H1 (cell line): ENCODE measurements around the gene FAM174A. TPM values are rescaled to one million over a fixed set of nuclear protein-coding genes. Genes with fewer than 3 reads are reported as not detected.

Experiments
- CTCF ChIA-PET: fragments of 300-600 bp; sonication (Branson Sonifier 250); formaldehyde crosslinking; loops from one replicate; lab custom pipeline; 2021; ENCODE audit not compliant: partially characterized antibody; lab: Charles Lee
- POLR2A ChIA-PET: fragments of 300-600 bp; sonication (Branson Sonifier 250); formaldehyde crosslinking; loops from one replicate; lab custom pipeline; 2021; ENCODE audit warnings: inconsistent platforms; ENCODE audit not compliant: partially characterized antibody; lab: Charles Lee
- DNase-seq, 2 experiments: peaks; one replicate each; pipeline versions ENCODE4 v3.0.0 to v3.0.0-alpha.2; 2010 to 2022; ENCODE audit warnings: low spot score in 2 of 2, low read depth in 1 of 2, mixed read lengths in 1 of 2
- FAIRE-seq: peaks from 2 replicates; lab custom pipeline; 2011; peaks lifted over from hg19 to GRCh38; lab: Jason Lieb, UNC
- H2AFZ ChIP-seq: 2 replicates; pipeline ENCODE4 v1.8.1; 2012; ENCODE audit warnings: low read length, inconsistent platforms
- H2AK5ac ChIP-seq: 2 replicates; pipeline ENCODE4 v1.6.1; 2013; ENCODE audit warnings: low read depth, low read length
- H2BK120ac ChIP-seq: replicated peaks from 2 replicates; pipeline ENCODE3; 2013; ENCODE audit warnings: low read depth, low read length, inconsistent platforms
- H2BK12ac ChIP-seq: 2 replicates; pipeline ENCODE4 v1.6.1; 2013; ENCODE audit warnings: low read depth, low read length
- H2BK15ac ChIP-seq: 2 replicates; pipeline ENCODE4 v1.6.1; 2013; ENCODE audit warnings: low read length
- H2BK20ac ChIP-seq: 2 replicates; pipeline ENCODE4 v1.6.1; 2013; ENCODE audit warnings: low read length
- H2BK5ac ChIP-seq: 2 replicates; pipeline ENCODE4 v1.6.1; 2013; ENCODE audit warnings: low read depth, low read length
- H3K14ac ChIP-seq: 2 replicates; pipeline ENCODE4 v1.6.1; 2013; ENCODE audit warnings: inconsistent platforms; ENCODE audit not compliant: insufficient read length
- H3K18ac ChIP-seq: 2 replicates; pipeline ENCODE4 v1.6.1; 2013; ENCODE audit warnings: low read length; ENCODE audit errors: extremely low read depth
- H3K23ac ChIP-seq: 2 replicates; pipeline ENCODE4 v1.6.1; 2013; ENCODE audit warnings: inconsistent platforms; ENCODE audit not compliant: insufficient read length
- H3K23me2 ChIP-seq: 2 replicates; pipeline ENCODE4 v1.6.1; 2013; ENCODE audit warnings: low read depth, low read length
- H3K27ac ChIP-seq: 2 replicates; pipeline ENCODE4 v1.6.1; 2011; ENCODE audit warnings: low read depth, low read length, inconsistent platforms
- H3K27me3 ChIP-seq, 4 experiments: replicated peaks in 1 of 4; 1 replicate in 1 of 4; 2 replicates in 3 of 4; pipeline versions ENCODE4 v1.6.1 to v1.8.1; 2011 to 2013; ENCODE audit warnings: low read length in 3 of 4, mild to moderate bottlenecking in 3 of 4, inconsistent platforms in 2 of 4, mixed read lengths in 2 of 4, moderate library complexity in 1 of 4; ENCODE audit not compliant: control insufficient read depth in 3 of 4, insufficient read depth in 3 of 4; ENCODE audit errors: extremely low read depth in 1 of 4
- H3K36me3 ChIP-seq, 4 experiments: 2 replicates each; pipeline versions ENCODE4 v1.6.1 to v1.8.1; 2011 to 2013; ENCODE audit warnings: mild to moderate bottlenecking in 4 of 4, low read length in 3 of 4, moderate library complexity in 2 of 4, control low read depth in 1 of 4, inconsistent platforms in 1 of 4; ENCODE audit not compliant: insufficient read depth in 4 of 4, control insufficient read depth in 2 of 4
- H3K4ac ChIP-seq: replicated peaks from 2 replicates; pipeline ENCODE3; 2013; ENCODE audit warnings: low read length, low read depth, mixed read lengths, inconsistent platforms; ENCODE audit not compliant: insufficient read length
- H3K4me1 ChIP-seq, 4 experiments: replicated peaks in 1 of 4; 1 replicate in 1 of 4; 2 replicates in 3 of 4; pipeline versions ENCODE4 v1.6.1 to v1.8.1; 2011 to 2013; ENCODE audit warnings: low read length in 3 of 4, inconsistent platforms in 2 of 4, mixed read lengths in 1 of 4; ENCODE audit not compliant: insufficient read depth in 4 of 4, control insufficient read depth in 3 of 4
- H3K4me2 ChIP-seq, 2 experiments: 2 replicates each; pipeline versions ENCODE4 v1.6.1 to v1.8.1; 2011 to 2013; ENCODE audit warnings: low read depth in 2 of 2, low read length in 2 of 2, control low read depth in 1 of 2, inconsistent platforms in 1 of 2, mild to moderate bottlenecking in 1 of 2; ENCODE audit not compliant: insufficient read depth in 1 of 2
- H3K4me3 ChIP-seq, 4 experiments: fragments of 200-600, 300-600 bp in 1 of 4; sonication (generic), shearing (Covaris generic), sonication (Bioruptor Twin) in 1 of 4; 2 replicates each; pipeline versions ENCODE4 v1.5.1 to v1.8.1; 2011 to 2016; ENCODE audit warnings: low read length in 4 of 4, low read depth in 3 of 4, control low read depth in 2 of 4, inconsistent platforms in 2 of 4, mild to moderate bottlenecking in 2 of 4, mixed read lengths in 1 of 4, moderate library complexity in 1 of 4; ENCODE audit not compliant: insufficient read depth in 2 of 4; ENCODE audit errors: extremely low read depth in 1 of 4
- H3K56ac ChIP-seq: replicated peaks from 2 replicates; pipeline ENCODE3; 2013; ENCODE audit warnings: low read depth, mild to moderate bottlenecking, mixed read lengths, low read length, inconsistent platforms; ENCODE audit not compliant: insufficient read length
- H3K79me1 ChIP-seq: 2 replicates; pipeline ENCODE4 v1.6.1; 2013; ENCODE audit warnings: low read depth, low read length, control low read depth
- H3K79me2 ChIP-seq, 2 experiments: 2 replicates each; pipeline versions ENCODE4 v1.6.1 to v1.8.1; 2012 to 2013; ENCODE audit warnings: low read length in 2 of 2, mild to moderate bottlenecking in 2 of 2, inconsistent platforms in 1 of 2; ENCODE audit not compliant: insufficient read depth in 2 of 2, control insufficient read depth in 1 of 2
- H3K9ac ChIP-seq, 4 experiments: replicated peaks in 1 of 4; 1 replicate in 1 of 4; 2 replicates in 3 of 4; pipeline versions ENCODE4 v1.6.1 to v1.8.1; 2011 to 2013; ENCODE audit warnings: low read depth in 3 of 4, low read length in 3 of 4, control low read depth in 2 of 4, mild to moderate bottlenecking in 2 of 4, moderate library complexity in 2 of 4, inconsistent platforms in 1 of 4; ENCODE audit errors: extremely low read depth in 1 of 4
- H3K9me3 ChIP-seq, 2 experiments: 2 replicates each; pipeline versions ENCODE4 v1.6.1 to v1.8.1; 2012 to 2013; ENCODE audit warnings: mild to moderate bottlenecking in 2 of 2, moderate library complexity in 2 of 2, control low read depth in 1 of 2, inconsistent platforms in 1 of 2, low read depth in 1 of 2, low read length in 1 of 2, mixed read lengths in 1 of 2; ENCODE audit not compliant: insufficient read depth in 2 of 2
- H4K20me1 ChIP-seq, 2 experiments: replicated peaks in 1 of 2; 2 replicates each; pipeline versions ENCODE3 to v1.8.1; 2011 to 2013; ENCODE audit warnings: inconsistent platforms in 2 of 2, low read length in 2 of 2, mild to moderate bottlenecking in 1 of 2; ENCODE audit not compliant: insufficient read depth in 2 of 2, control insufficient read depth in 1 of 2
- H4K5ac ChIP-seq: 2 replicates; pipeline ENCODE4 v1.6.1; 2013; ENCODE audit warnings: low read length, low read depth, mixed read lengths, inconsistent platforms; ENCODE audit not compliant: insufficient read length
- H4K8ac ChIP-seq: 2 replicates; pipeline ENCODE4 v1.8.0; 2013; ENCODE audit warnings: mild to moderate bottlenecking, moderate library complexity, low read length, inconsistent platforms; ENCODE audit not compliant: insufficient read depth; ENCODE audit errors: extremely low read depth
- H4K91ac ChIP-seq: replicated peaks from 2 replicates; pipeline ENCODE3; 2013; ENCODE audit warnings: low read length, mixed read lengths, inconsistent platforms; ENCODE audit not compliant: insufficient read length
- BRCA1 ChIP-seq: IDR thresholded peaks from 2 replicates; pipeline ENCODE4 v1.6.1; 2012; ENCODE audit warnings: low read depth, low read length, improper control_type of control experiment
- CHD1 ChIP-seq: IDR thresholded peaks from 2 replicates; pipeline ENCODE4 v1.6.1; 2012; ENCODE audit warnings: low read depth, low read length, improper control_type of control experiment
- CHD2 ChIP-seq: IDR thresholded peaks from 2 replicates; pipeline ENCODE4 v1.6.1; 2012; ENCODE audit warnings: low read length, improper control_type of control experiment
- CREB1 ChIP-seq: IDR thresholded peaks from 2 replicates; pipeline ENCODE4 v1.6.1; 2012; ENCODE audit warnings: inconsistent platforms
- EP300 ChIP-seq, 2 experiments: IDR thresholded peaks; 1 replicate in 1 of 2; 2 replicates in 1 of 2; pipeline ENCODE4 v1.6.1; 2011 to 2012; ENCODE audit warnings: low read depth in 2 of 2, low read length in 2 of 2, mild to moderate bottlenecking in 2 of 2, borderline replicate concordance in 1 of 2, inconsistent platforms in 1 of 2, moderate library complexity in 1 of 2
- EZH2 ChIP-seq: fragments of 200-600 bp; sonication (generic); IDR thresholded peaks from 2 replicates; pipeline ENCODE4 v1.7.1; 2012; ENCODE audit warnings: low read depth, mild to moderate bottlenecking, moderate library complexity, low read length, inconsistent platforms; ENCODE audit not compliant: severe bottlenecking
- GABPA ChIP-seq: IDR thresholded peaks from 2 replicates; pipeline ENCODE4 v1.6.1; 2011; ENCODE audit warnings: mild to moderate bottlenecking, low read length, moderate library complexity, borderline replicate concordance; ENCODE audit not compliant: insufficient read depth
- NRF1 ChIP-seq: IDR thresholded peaks from 2 replicates; pipeline ENCODE4 v1.6.1; 2011; ENCODE audit warnings: mild to moderate bottlenecking, low read depth, low read length, improper control_type of control experiment
- POLR2AphosphoS5 ChIP-seq: IDR thresholded peaks from 2 replicates; pipeline ENCODE4 v1.6.1; 2011; ENCODE audit warnings: low read depth, low read length
- RBBP5 ChIP-seq: IDR thresholded peaks from 2 replicates; pipeline ENCODE4 v1.7.1; 2012; ENCODE audit warnings: low read depth, mild to moderate bottlenecking, inconsistent platforms, low read length, moderate library complexity, borderline replicate concordance
- SIN3A ChIP-seq, 2 experiments: IDR thresholded peaks in 1 of 2; conservative IDR thresholded peaks in 1 of 2; 2 replicates each; pipeline ENCODE4 v1.6.1; 2011 to 2012; ENCODE audit warnings: low read length in 2 of 2, improper control_type of control experiment in 1 of 2, low read depth in 1 of 2, mild to moderate bottlenecking in 1 of 2
- SIRT6 ChIP-seq: IDR thresholded peaks from one replicate; pipeline ENCODE4 v1.7.1; 2012; ENCODE audit warnings: low read length, inconsistent platforms
- TCF12 ChIP-seq: IDR thresholded peaks from 2 replicates; pipeline ENCODE4 v1.6.1; 2011; ENCODE audit warnings: low read depth, mild to moderate bottlenecking, low read length
- ZNF274 ChIP-seq: IDR thresholded peaks from 2 replicates; pipeline ENCODE4 v1.7.0; 2012; ENCODE audit warnings: low read length, borderline replicate concordance; ENCODE audit errors: extremely low read depth
- WGBS, 2 experiments: shearing (Covaris generic) in 1 of 2; methylation state at CpG; one replicate each; pipeline versions ENCODE4 v1.1.6 to v1.1.7; 2013 to 2015; ENCODE audit warnings: low lambda C conversion rate in 2 of 2, mixed read lengths in 2 of 2, inconsistent platforms in 1 of 2, low coverage in 1 of 2, missing lambda C conversion rate in 1 of 2; ENCODE audit not compliant: insufficient replicate concordance in 2 of 2, insufficient coverage in 1 of 2, insufficient read length in 1 of 2; ENCODE audit errors: extremely low coverage in 1 of 2, missing lambda C conversion rate in 1 of 2; 5-methylcytosine and 5-hydroxymethylcytosine counted together
- polyA plus RNA-seq, 7 experiments: library from polyadenylated mRNA; depleted of rRNA in 3 of 7; stranded (reverse) in 5 of 7; unstranded in 2 of 7; fragments of >200 nt in 5 of 7; fragments of 200-250 nt in 2 of 7; gene quantifications; 1 replicate in 5 of 7; 2 replicates in 1 of 7; 4 replicates in 1 of 7; pipeline versions ENCODE4 v1.2.1 to v1.2.3, GENCODE V29; 2011 to 2013; ENCODE audit warnings: missing spikeins in 2 of 7, mixed read lengths in 2 of 7
- total RNA-seq: library from RNA; stranded (reverse); fragmentation: NEBNext Ultra II Directional; extraction: Animal tissue kit (Norgen Biotek cat#: 25700); gene quantifications from 2 replicates; pipeline ENCODE4 v1.2.1, GENCODE V29; 2021
- TF ChIP-seq, protein P1 (sequence below): IDR thresholded peaks from 2 replicates; pipeline ENCODE4 v1.6.1; 2011; ENCODE audit warnings: low read depth, mild to moderate bottlenecking, low read length; ENCODE audit not compliant: insufficient read depth

Gene FAM174A
- total and polyA plus RNA-seq, 2 of the 8 experiments (the other 6 are each of a cell fraction or from before 2014, with no cell fraction given) = 3.9 to 5.3 TPM

DNA sequence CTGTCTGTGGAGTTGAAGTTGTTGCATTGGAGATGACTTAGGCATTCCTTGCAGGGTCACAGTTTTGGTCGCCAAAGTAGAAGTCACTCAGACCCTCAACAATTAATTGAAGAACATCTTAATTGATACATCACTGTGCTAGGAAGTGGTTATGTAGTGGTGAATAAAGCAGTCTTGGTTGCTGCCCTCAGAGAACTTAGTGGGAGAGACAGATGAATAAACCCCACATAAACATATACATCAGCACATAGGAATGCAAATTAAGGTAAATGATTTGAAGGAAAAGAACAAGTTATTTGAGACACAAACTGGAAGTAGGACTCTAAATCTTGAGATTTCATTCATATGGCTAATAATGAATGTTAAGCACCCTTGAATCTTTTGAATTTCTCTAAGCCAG lies 25.7 kb downstream of the FAM174A start:
- Histone ChIP-seq H3K14ac (no peak overlapping the region), H3K79me1 (no peaks in the 10 kb centered on the region), H3K23ac (no peak overlapping the region), H2AK5ac (no peak overlapping the region), H3K79me2 (no peaks in the 10 kb centered on the region), H3K4me2 (no peak overlapping the region), H2BK12ac (no peak overlapping the region), H3K56ac (no peak overlapping the region), H3K4me3 (no peak overlapping the region), H3K27ac (no peak overlapping the region), H2AFZ (no peak overlapping the region), H4K91ac (no peak overlapping the region), H3K9ac (no peak overlapping the region), H2BK120ac (no peak overlapping the region), H3K23me2 (no peaks in the 10 kb centered on the region; the same call in 1 of the 2 replicates), H3K27me3 (peaks cover 0 to 1% (median 0%) of the 10 kb centered on the region in 4 experiments; a peak in 1 of 7 replicates), H2BK5ac (no peak overlapping the region), H2BK15ac (no peak overlapping the region), H3K18ac (no peak overlapping the region), H3K4ac (no peak overlapping the region), H2BK20ac (no peak overlapping the region), H4K5ac (no peak overlapping the region), H3K4me1 (no peaks in the 10 kb centered on the region), H4K20me1 (no peaks in the 10 kb centered on the region), H4K8ac (no peak overlapping the region), H3K9me3 (no peaks in the 10 kb centered on the region), H3K36me3 (no peaks in the 10 kb centered on the region)
- CTCF ChIA-PET = no interaction called here
- POLR2A ChIA-PET = no interaction called here
- WGBS, 2 experiments = 88% methylated on average over 1 of the region's 1 CpG; no CpG with 5 or more reads in 1 of the 2 experiments
- FAIRE-seq (no peak), DNase-seq (no peak)
- TF ChIP-seq SIRT6 (no peak), SIN3A (conservative IDR thresholded peaks at IDR 0.05 in 1 of 2, IDR thresholded peaks at IDR 0.05 in 1 of 2; ENCODE audit: low read depth in 1 of 2, low read length in 2 of 2) (no peak), CHD2 (no peak), TCF12 (no peak), NRF1 (no peak), EP300 (IDR thresholded peaks at IDR 0.05; ENCODE audit: borderline replicate concordance in 1 of 2, low read depth in 2 of 2, low read length in 2 of 2) (no peak), POLR2AphosphoS5 (no peak), CREB1 (no peak), BRCA1 (no peak), EZH2 (no peak), RBBP5 (no peak), CHD1 (no peak), ZNF274 (no peak), GABPA (no peak)
- TF ChIP-seq, protein P1, sequence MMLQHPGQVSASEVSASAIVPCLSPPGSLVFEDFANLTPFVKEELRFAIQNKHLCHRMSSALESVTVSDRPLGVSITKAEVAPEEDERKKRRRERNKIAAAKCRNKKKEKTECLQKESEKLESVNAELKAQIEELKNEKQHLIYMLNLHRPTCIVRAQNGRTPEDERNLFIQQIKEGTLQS = no peak
